ENCODE results near the gene ASB1. TPM values are rescaled to one million over a fixed set of nuclear protein-coding genes. Genes with fewer than 3 reads are reported as not detected.

The ASB1 gene
- total and polyA plus RNA-seq, 2 donors (not counting 1 experiment from before 2014, with no cell fraction given), result 31.9 to 50.7 TPM

GRCh38 chr2:238420878-238421694, 5.6 kb upstream of the ASB1 start:
- H3K27ac ChIP-seq (ENCODE audit: low read length in 2 of 2), result no peak overlapping the region

More at GRCh38 chr2:238420878-238421694, 5.6 kb upstream of the ASB1 start:
- peaks cover 5 to 6% of the 10 kb centered on the region in 2 donors for H3K4me1 ChIP-seq (ENCODE audit: control insufficient read depth in 2 of 2, insufficient read depth in 2 of 2, low read length in 2 of 2)
- Mint-ChIP-seq H3K27me3 (no peaks in the 10 kb centered on the region), H3K4me3 (no peak overlapping the region), H3K9me3 (ENCODE audit: insufficient read depth) (peaks cover 2% of the 10 kb centered on the region), H3K27ac (no peak overlapping the region), H3K4me1 (peaks cover 4% of the 10 kb centered on the region)
- POLR2A ChIA-PET, result no interaction called here
- H3K9me3 ChIP-seq (ENCODE audit: control extremely low read depth in 1 of 3, control insufficient read depth in 2 of 3, insufficient read depth in 1 of 3, low read length in 2 of 3), result peaks cover 0 to 4% (median 0%) of the 10 kb centered on the region in 3 donors
- intact Hi-C loops (cut with micrococcal nuclease), result loop anchor here (10.0 kb wide), 1 partner anchor 1604 kb away; the partner anchor contains the start of gene NDUFA10
- CTCF ChIA-PET, result no interaction called here
- ATAC-seq (ENCODE audit: low read depth) (no peak), DNase-seq (no peak)
- peaks cover 0 to 3% (median 0%) of the 10 kb centered on the region in 4 experiments for H3K27me3 ChIP-seq (replicated peaks in 1 of 4; ENCODE audit: control extremely low read depth in 1 of 4, control insufficient read depth in 3 of 4, insufficient read depth in 4 of 4, low read length in 3 of 4)
- WGBS (ENCODE audit: insufficient coverage), result 93% methylated on average over 15 of the region's 16 CpGs
- no peaks in the 10 kb centered on the region for H4K20me1 ChIP-seq (ENCODE audit: control insufficient read depth, insufficient read depth, low read length, poor library complexity, severe bottlenecking)
- no peak overlapping the region for H3K9ac ChIP-seq (ENCODE audit: low read length)
- H3K4me3 ChIP-seq (ENCODE audit: control extremely low read depth in 1 of 5, extremely low read depth in 1 of 5, insufficient read depth in 1 of 5, low read depth in 2 of 5, low read length in 4 of 5), result no peak overlapping the region
- H2AFZ ChIP-seq (ENCODE audit: insufficient read depth, low read depth, low read length, poor library complexity, severe bottlenecking), result no peak overlapping the region
- H3K79me2 ChIP-seq (ENCODE audit: control insufficient read depth, insufficient read depth, low read length), result peaks cover 4% of the 10 kb centered on the region
- H3K4me2 ChIP-seq (replicated peaks; ENCODE audit: low read depth, low read length, poor library complexity, severe bottlenecking), result no peak overlapping the region
- no peaks in the 10 kb centered on the region for H3K36me3 ChIP-seq (replicated peaks in 1 of 2; ENCODE audit: control extremely low read depth in 1 of 2, control insufficient read depth in 1 of 2, extremely low read depth in 1 of 2, insufficient read depth in 2 of 2, low read length in 1 of 2)
- TF ChIP-seq EZH2 (IDR thresholded peaks at IDR 0.05; ENCODE audit: borderline replicate concordance, insufficient read depth, low read depth, low read length, poor library complexity, severe bottlenecking), result no peak
- TF ChIP-seq CTCF (IDR thresholded peaks at IDR 0.05), result no peak

All from B cell (primary cell).